Left lung (tissue), 10 donors: ENCODE data around the gene VPS51. TPM values are rescaled to one million over a fixed set of nuclear protein-coding genes. Genes with fewer than 3 reads are reported as not detected.

ENCODE experiments used
- ATAC-seq: fragments of 200-7000 bp; cut with Tn5 transposase; one replicate; pipeline ENCODE4 v1.9.1; 2020; ENCODE audit warnings: moderate library complexity
- DNase-seq, 4 donors: peaks; one replicate each; pipeline ENCODE4 v3.0.0-alpha.2; 2013 to 2020
- H3K27ac ChIP-seq, 2 donors: fragments of 200-600 bp; sonication (generic) in 1 of 2; one replicate each; pipeline versions ENCODE4 v1.5.0 to v1.8.0; 2020 to 2021
- H3K27me3 ChIP-seq, 2 donors: fragments of 200-600 bp; sonication (generic) in 1 of 2; one replicate each; pipeline versions ENCODE4 v1.5.0 to v1.8.0; 2020 to 2021
- H3K36me3 ChIP-seq, 2 donors: fragments of 200-600 bp; sonication (generic) in 1 of 2; one replicate each; pipeline versions ENCODE4 v1.5.0 to v1.8.0; 2020 to 2021
- H3K4me1 ChIP-seq, 2 donors: fragments of 200-600 bp; one replicate each; pipeline ENCODE4 v1.8.0; 2021
- H3K4me3 ChIP-seq, 2 donors: fragments of 200-600 bp; sonication (generic) in 1 of 2; one replicate each; pipeline versions ENCODE4 v1.5.0 to v1.8.0; 2020 to 2021; ENCODE audit warnings: mild to moderate bottlenecking in 1 of 2
- H3K9me3 ChIP-seq, 2 donors: fragments of 200-600 bp; sonication (generic) in 1 of 2; one replicate each; pipeline versions ENCODE4 v1.5.0 to v1.8.0; 2020 to 2021
- intact Hi-C, 2 donors: fragments of 100-400 bp; cut with DNase I; formaldehyde crosslinking; loops; one replicate each; pipeline versions ENCODE4 v1.11.2 to v1.14.2; 2022
- microRNA-seq, 2 donors: library from miRNA; unstranded; fragments of <30 nt; microRNA quantifications; one replicate each; pipeline ENCODE4, GENCODE V29; 2019
- polyA plus RNA-seq, 6 donors: library from polyadenylated mRNA; unstranded; fragments of 120-200 nt; gene quantifications; one replicate each; pipeline ENCODE4 v1.2.1, GENCODE V29; 2013; ENCODE audit not compliant: insufficient read length in 6 of 6
- total RNA-seq, 2 donors: library from RNA; stranded (reverse); fragmentation: NEBNext Ultra II Directional; extraction: Animal tissue kit (Norgen Biotek cat#: 25700); gene quantifications; one replicate each; pipeline ENCODE4 v1.2.1, GENCODE V29; 2021
- TF ChIP-seq, protein P1 (sequence below), 2 donors: fragments of 200-600 bp; sonication (generic) in 1 of 2; IDR thresholded peaks; one replicate each; pipeline versions ENCODE4 v1.5.0 to v1.8.0; 2021; ENCODE audit warnings: antibody characterized with exemption in 2 of 2
- donor health status: DM: no; HTN: yes; CAD: no.
- donor health status: DM: no; HTN: no; CAD: no.

The VPS51 gene
- total and polyA plus RNA-seq, 8 donors, result 79.4 to 143 (median 108) TPM

DNA sequence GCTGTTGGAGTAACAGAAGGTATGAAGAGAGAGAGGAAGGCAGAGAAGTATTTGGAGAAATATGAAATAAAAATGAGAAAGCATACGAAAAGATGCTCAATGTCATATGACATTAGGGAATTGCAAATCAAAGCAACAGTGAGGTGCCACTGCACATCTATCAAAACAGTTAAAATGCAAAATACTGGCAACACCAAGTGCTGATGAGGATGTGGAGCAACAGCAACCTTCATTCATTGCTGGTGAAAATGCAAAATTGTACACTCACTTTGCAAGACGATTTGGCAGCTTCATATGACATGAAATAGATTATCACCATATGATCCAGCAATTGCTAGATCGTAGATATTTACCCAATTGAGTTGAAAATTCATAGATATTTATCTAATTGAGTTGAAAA, 64.6 kb downstream of the VPS51 start:
- intact Hi-C loops, result no loop called here
- Histone ChIP-seq H3K36me3 (no peaks in the 10 kb centered on the region), H3K4me3 (no peak overlapping the region), H3K4me1 (no peaks in the 10 kb centered on the region), H3K27ac (no peak overlapping the region), H3K27me3 (no peaks in the 10 kb centered on the region), H3K9me3 (no peaks in the 10 kb centered on the region)
- ATAC-seq, result no peak
- TF ChIP-seq, protein P1, sequence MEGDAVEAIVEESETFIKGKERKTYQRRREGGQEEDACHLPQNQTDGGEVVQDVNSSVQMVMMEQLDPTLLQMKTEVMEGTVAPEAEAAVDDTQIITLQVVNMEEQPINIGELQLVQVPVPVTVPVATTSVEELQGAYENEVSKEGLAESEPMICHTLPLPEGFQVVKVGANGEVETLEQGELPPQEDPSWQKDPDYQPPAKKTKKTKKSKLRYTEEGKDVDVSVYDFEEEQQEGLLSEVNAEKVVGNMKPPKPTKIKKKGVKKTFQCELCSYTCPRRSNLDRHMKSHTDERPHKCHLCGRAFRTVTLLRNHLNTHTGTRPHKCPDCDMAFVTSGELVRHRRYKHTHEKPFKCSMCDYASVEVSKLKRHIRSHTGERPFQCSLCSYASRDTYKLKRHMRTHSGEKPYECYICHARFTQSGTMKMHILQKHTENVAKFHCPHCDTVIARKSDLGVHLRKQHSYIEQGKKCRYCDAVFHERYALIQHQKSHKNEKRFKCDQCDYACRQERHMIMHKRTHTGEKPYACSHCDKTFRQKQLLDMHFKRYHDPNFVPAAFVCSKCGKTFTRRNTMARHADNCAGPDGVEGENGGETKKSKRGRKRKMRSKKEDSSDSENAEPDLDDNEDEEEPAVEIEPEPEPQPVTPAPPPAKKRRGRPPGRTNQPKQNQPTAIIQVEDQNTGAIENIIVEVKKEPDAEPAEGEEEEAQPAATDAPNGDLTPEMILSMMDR (IDR thresholded peaks at IDR 0.05), result no peak
- no peak for DNase-seq

Small RNAs within 50 kb of the gene (microRNA-seq; reads per million reads assigned to microRNA genes)
- gene MIR6751, result 0.17 to 0.96 reads per million in 2 donors

Other genes with a start within 250 kb of the VPS51 start
- 100 to 1,000 TPM in 1 of 2 donors, 10 to 100 TPM in 1; 73.0 to 153 TPM for gene EHD1, start 217.6 kb upstream of the VPS51 start, total RNA-seq
- 10 to 100 TPM; 44.7 to 63.8 (median 52.9) TPM for gene EHD1, start 217.6 kb upstream of the VPS51 start, polyA plus RNA-seq
- gene ATG2A, start 179.0 kb upstream of the VPS51 start, total RNA-seq, result 10 to 100 TPM; 21.9 to 23.5 TPM
- gene ATG2A, start 179.0 kb upstream of the VPS51 start, polyA plus RNA-seq, result 10 to 100 TPM; 14.2 to 21.1 (median 17.5) TPM
- 10 to 100 TPM; 24.4 to 29.9 TPM for gene PPP2R5B, start 171.5 kb upstream of the VPS51 start, total RNA-seq
- 10 to 100 TPM; 12.1 to 14.4 (median 13.5) TPM for gene PPP2R5B, start 171.5 kb upstream of the VPS51 start, polyA plus RNA-seq
- not detected for gene GPHA2, start 160.3 kb upstream of the VPS51 start, total RNA-seq
- under 1 TPM in 3 of 6 donors, not detected in 3; 0.25 to 0.60 (median 0.49) TPM for gene GPHA2, start 160.3 kb upstream of the VPS51 start, polyA plus RNA-seq
- not detected for gene MAJIN, start 124.1 kb upstream of the VPS51 start, total RNA-seq
- gene MAJIN, start 124.1 kb upstream of the VPS51 start, polyA plus RNA-seq, result under 1 TPM in 2 of 6 donors, not detected in 4; 0.11 to 0.14 TPM
- gene BATF2, start 99.2 kb upstream of the VPS51 start, total RNA-seq, result 1 to 10 TPM; 3.2 to 8.1 TPM
- gene BATF2, start 99.2 kb upstream of the VPS51 start, polyA plus RNA-seq, result 1 to 10 TPM; 2.6 to 3.7 (median 3.5) TPM
- 10 to 100 TPM; 85.3 to 89.9 TPM for gene ARL2, start 82.1 kb upstream of the VPS51 start, total RNA-seq
- gene ARL2, start 82.1 kb upstream of the VPS51 start, polyA plus RNA-seq, result 10 to 100 TPM; 42.2 to 58.3 (median 48.1) TPM
- 10 to 100 TPM; 22.6 to 27.4 TPM for gene SNX15, start 68.8 kb upstream of the VPS51 start, total RNA-seq
- 10 to 100 TPM; 22.0 to 26.3 (median 23.3) TPM for gene SNX15, start 68.8 kb upstream of the VPS51 start, polyA plus RNA-seq
- gene SAC3D1, start 55.0 kb upstream of the VPS51 start, total RNA-seq, result 10 to 100 TPM; 13.2 to 15.4 TPM
- gene SAC3D1, start 55.0 kb upstream of the VPS51 start, polyA plus RNA-seq, result 10 to 100 TPM in 4 of 6 donors, 1 to 10 TPM in 2; 8.9 to 14.0 (median 11.1) TPM
- gene NAALADL1, start 37.7 kb upstream of the VPS51 start, total RNA-seq, result 10 to 100 TPM in 1 of 2 donors, 1 to 10 TPM in 1; 8.5 to 10.4 TPM
- gene NAALADL1, start 37.7 kb upstream of the VPS51 start, polyA plus RNA-seq, result 10 to 100 TPM; 11.5 to 20.7 (median 15.4) TPM
- gene CDCA5, start 12.2 kb upstream of the VPS51 start, total RNA-seq, result 10 to 100 TPM in 1 of 2 donors, 1 to 10 TPM in 1; 7.1 to 11.3 TPM
- gene CDCA5, start 12.2 kb upstream of the VPS51 start, polyA plus RNA-seq, result 10 to 100 TPM; 12.7 to 27.9 (median 17.1) TPM
- gene ZFPL1, start 12.0 kb upstream of the VPS51 start, total RNA-seq, result 10 to 100 TPM; 32.6 to 36.4 TPM
- 10 to 100 TPM; 24.9 to 30.4 (median 27.7) TPM for gene ZFPL1, start 12.0 kb upstream of the VPS51 start, polyA plus RNA-seq
- gene TM7SF2, start 15.7 kb downstream of the VPS51 start, total RNA-seq, result 10 to 100 TPM; 37.1 to 41.0 TPM
- 10 to 100 TPM; 16.1 to 25.5 (median 21.5) TPM for gene TM7SF2, start 15.7 kb downstream of the VPS51 start, polyA plus RNA-seq
- 10 to 100 TPM in 1 of 2 donors, 1 to 10 TPM in 1; 8.0 to 10.6 TPM for gene ZNHIT2, start 21.5 kb downstream of the VPS51 start, total RNA-seq
- gene ZNHIT2, start 21.5 kb downstream of the VPS51 start, polyA plus RNA-seq, result 1 to 10 TPM; 3.1 to 6.2 (median 4.9) TPM
- gene FAU, start 25.9 kb downstream of the VPS51 start, total RNA-seq, result 100 to 1,000 TPM; 621 to 685 TPM
- gene FAU, start 25.9 kb downstream of the VPS51 start, polyA plus RNA-seq, result 1,000 to 10,000 TPM in 1 of 6 donors, 100 to 1,000 TPM in 5; 705 to 1,036 (median 867) TPM
- 10 to 100 TPM; 46.8 to 47.2 TPM for gene MRPL49, start 26.1 kb downstream of the VPS51 start, total RNA-seq
- gene MRPL49, start 26.1 kb downstream of the VPS51 start, polyA plus RNA-seq, result 10 to 100 TPM; 39.3 to 44.4 (median 41.9) TPM
- gene SYVN1, start 38.3 kb downstream of the VPS51 start, total RNA-seq, result 10 to 100 TPM; 63.5 to 74.5 TPM
- gene SYVN1, start 38.3 kb downstream of the VPS51 start, polyA plus RNA-seq, result 10 to 100 TPM; 37.2 to 53.4 (median 45.2) TPM
- gene SPDYC, start 74.0 kb downstream of the VPS51 start, total RNA-seq, result not detected
- not detected for gene SPDYC, start 74.0 kb downstream of the VPS51 start, polyA plus RNA-seq
- 100 to 1,000 TPM; 232 to 248 TPM for gene CAPN1, start 85.7 kb downstream of the VPS51 start, total RNA-seq
- gene CAPN1, start 85.7 kb downstream of the VPS51 start, polyA plus RNA-seq, result 100 to 1,000 TPM in 1 of 6 donors, 10 to 100 TPM in 5; 80.5 to 100 (median 86.0) TPM
- gene POLA2, start 165.7 kb downstream of the VPS51 start, total RNA-seq, result 10 to 100 TPM in 1 of 2 donors, 1 to 10 TPM in 1; 9.4 to 19.2 TPM
- 10 to 100 TPM; 19.3 to 30.2 (median 22.7) TPM for gene POLA2, start 165.7 kb downstream of the VPS51 start, polyA plus RNA-seq
- 10 to 100 TPM; 11.6 to 18.5 TPM for gene CDC42EP2, start 218.7 kb downstream of the VPS51 start, total RNA-seq
- gene CDC42EP2, start 218.7 kb downstream of the VPS51 start, polyA plus RNA-seq, result 10 to 100 TPM in 1 of 6 donors, 1 to 10 TPM in 5; 4.6 to 12.5 (median 8.5) TPM
- 10 to 100 TPM; 47.4 to 51.4 TPM for gene DPF2, start 237.6 kb downstream of the VPS51 start, total RNA-seq
- 10 to 100 TPM; 85.0 to 94.8 (median 92.4) TPM for gene DPF2, start 237.6 kb downstream of the VPS51 start, polyA plus RNA-seq